Neuronal stem cell (in vitro differentiated cells): ENCODE results near the gene ISYNA1.
A peak's percentile ranks its signal among the peaks of the same experiment; 100 is the strongest.

Source experiments
- DNase-seq: peaks from one replicate; pipeline ENCODE4 v3.0.0-alpha.2; 2013; ENCODE audit warnings: low spot score
- H2AFZ ChIP-seq: one replicate; pipeline ENCODE4 v1.6.1; 2013; ENCODE audit warnings: mild to moderate bottlenecking, low read length, inconsistent platforms
- H2AK5ac ChIP-seq: 2 replicates; pipeline ENCODE4 v1.6.1; 2013; ENCODE audit warnings: low read depth, mild to moderate bottlenecking, inconsistent platforms, low read length, moderate library complexity, mixed read lengths
- H2BK120ac ChIP-seq: 2 replicates; pipeline ENCODE4 v1.6.1; 2013; ENCODE audit warnings: low read depth, mild to moderate bottlenecking, inconsistent platforms, low read length, moderate library complexity, mixed read lengths
- H2BK12ac ChIP-seq: one replicate; pipeline ENCODE4 v1.6.1; 2013; ENCODE audit warnings: low read length, inconsistent platforms
- H2BK15ac ChIP-seq: 2 replicates; pipeline ENCODE4 v1.6.1; 2013; ENCODE audit warnings: mild to moderate bottlenecking, low read length, inconsistent platforms, mixed read lengths
- H2BK5ac ChIP-seq: one replicate; pipeline ENCODE4 v1.6.1; 2013; ENCODE audit warnings: inconsistent platforms, mild to moderate bottlenecking, low read length, moderate library complexity
- H3K14ac ChIP-seq: one replicate; pipeline ENCODE4 v1.6.1; 2013; ENCODE audit warnings: low read length, inconsistent platforms
- H3K18ac ChIP-seq: 2 replicates; pipeline ENCODE4 v1.6.1; 2013; ENCODE audit warnings: low read length, inconsistent platforms
- H3K23ac ChIP-seq: 2 replicates; pipeline ENCODE4 v1.6.1; 2013; ENCODE audit warnings: low read depth, mild to moderate bottlenecking, mixed read lengths, low read length, inconsistent platforms; ENCODE audit not compliant: poor library complexity
- H3K27ac ChIP-seq: replicated peaks from 3 replicates; pipeline ENCODE4 v1.5.1; 2013; ENCODE audit warnings: low read length, inconsistent platforms
- H3K27me3 ChIP-seq, 3 experiments: 2 replicates each; pipeline ENCODE4 v1.6.1; 2013; ENCODE audit warnings: low read length in 3 of 3, mild to moderate bottlenecking in 2 of 3, inconsistent platforms in 1 of 3, low read depth in 1 of 3, mixed read lengths in 1 of 3, moderate library complexity in 1 of 3; ENCODE audit not compliant: control insufficient read depth in 3 of 3, insufficient read depth in 3 of 3
- H3K36me3 ChIP-seq, 2 donors: replicated peaks in 1 of 2; 2 replicates each; pipeline ENCODE4 v1.6.1; 2013; ENCODE audit warnings: low read length in 2 of 2; ENCODE audit not compliant: control insufficient read depth in 2 of 2, insufficient read depth in 2 of 2
- H3K4ac ChIP-seq: 2 replicates; pipeline ENCODE4 v1.6.1; 2013; ENCODE audit warnings: inconsistent platforms, mild to moderate bottlenecking, low read length, moderate library complexity
- H3K4me1 ChIP-seq, 2 donors: 1 replicate in 1 of 2; 2 replicates in 1 of 2; pipeline ENCODE4 v1.6.1; 2013; ENCODE audit warnings: low read length in 2 of 2, low read depth in 1 of 2; ENCODE audit not compliant: control insufficient read depth in 2 of 2, insufficient read depth in 1 of 2
- H3K4me2 ChIP-seq: one replicate; pipeline ENCODE4 v1.6.1; 2013; ENCODE audit warnings: mild to moderate bottlenecking, low read length, inconsistent platforms; ENCODE audit not compliant: insufficient read depth, poor library complexity, severe bottlenecking
- H3K4me3 ChIP-seq, 2 donors: 2 replicates each; pipeline ENCODE4 v1.5.1; 2013; ENCODE audit warnings: low read length in 2 of 2, mild to moderate bottlenecking in 2 of 2, inconsistent platforms in 1 of 2, moderate library complexity in 1 of 2
- H3K79me1 ChIP-seq: one replicate; pipeline ENCODE4 v1.6.1; 2013; ENCODE audit warnings: low read depth, mild to moderate bottlenecking, inconsistent platforms, low read length, moderate library complexity
- H3K9ac ChIP-seq: one replicate; pipeline ENCODE4 v1.6.1; 2013; ENCODE audit warnings: mild to moderate bottlenecking, low read depth, low read length, inconsistent platforms; ENCODE audit not compliant: poor library complexity
- H3K9me3 ChIP-seq, 2 donors: replicated peaks in 1 of 2; 2 replicates each; pipeline versions ENCODE3 to v1.6.1; 2013; ENCODE audit warnings: low read length in 2 of 2, mild to moderate bottlenecking in 2 of 2, inconsistent platforms in 1 of 2, low read depth in 1 of 2, mixed read lengths in 1 of 2, moderate library complexity in 1 of 2; ENCODE audit not compliant: control insufficient read depth in 2 of 2, insufficient read depth in 1 of 2
- H4K8ac ChIP-seq: one replicate; pipeline ENCODE4 v1.6.1; 2013; ENCODE audit warnings: low read depth, mild to moderate bottlenecking, inconsistent platforms, low read length, moderate library complexity
- H4K91ac ChIP-seq: one replicate; pipeline ENCODE4 v1.6.1; 2013; ENCODE audit warnings: low read length, low read depth, mild to moderate bottlenecking, inconsistent platforms; ENCODE audit not compliant: poor library complexity
- WGBS, 2 donors: extraction: QIAGEN DNeasy Blood & Tissue Kit; methylation state at CpG; one replicate each; pipeline ENCODE4 v1.1.7; 2013; ENCODE audit warnings: missing lambda C conversion rate in 2 of 2, mixed read lengths in 1 of 2; ENCODE audit not compliant: insufficient read length in 2 of 2, insufficient replicate concordance in 1 of 2; ENCODE audit errors: extremely low coverage in 2 of 2; 5-methylcytosine and 5-hydroxymethylcytosine counted together

The ISYNA1 gene

GRCh38 chr19:18399008-18399407 lies 38.9 kb downstream of the ISYNA1 start:
- Histone ChIP-seq H2AK5ac (no peak overlapping the region), H3K36me3 (no peaks in the 10 kb centered on the region), H3K4ac (no peak overlapping the region), H3K9ac (no peak overlapping the region), H3K4me3 (no peak overlapping the region), H3K27ac (no peak overlapping the region), H3K14ac (no peak overlapping the region), H2BK120ac (no peak overlapping the region), H3K23ac (no peak overlapping the region), H3K79me1 (no peaks in the 10 kb centered on the region), H3K18ac (no peak overlapping the region), H3K27me3 (peaks cover 0 to 4% (median 3%) of the 10 kb centered on the region in 3 experiments), H4K8ac (no peak overlapping the region), H2BK15ac (no peak overlapping the region), H2AFZ (no peak overlapping the region), H3K4me2 (no peak overlapping the region), H2BK5ac (no peak overlapping the region), H2BK12ac (no peak overlapping the region), H3K4me1 (peaks cover 9 to 22% of the 10 kb centered on the region in 2 donors), H3K9me3 (no peaks in the 10 kb centered on the region), H4K91ac (no peak overlapping the region)
- no peak for DNase-seq
- WGBS, 2 donors: no CpG with 5 or more reads among the region's 6 CpGs

GRCh38 chr19:18397242-18398202 lies 40.4 kb downstream of the ISYNA1 start, which contains the start of gene LRRC25:
LRRC25 (minus strand) TSS chr19:18397622; CDS start chr19:18396963, 659 bp downstream.
- Histone ChIP-seq H2BK15ac (peak within 1 kb of the TSS; percentile 86), H2AK5ac (peak within 1 kb of the TSS; percentile 23), H3K4ac (peak within 1 kb of the TSS; percentile 24), H3K27ac (no peak within 1 kb of the TSS), H3K18ac (peak within 1 kb of the TSS; percentile 79), H3K9me3 (no peaks in the 10 kb centered on the region), H3K14ac (peak within 1 kb of the TSS; percentile 57), H3K4me1 (peaks cover 9 to 20% of the 10 kb centered on the region in 2 donors), H3K27me3 (peaks cover 0 to 4% (median 3%) of the 10 kb centered on the region in 3 experiments), H2BK12ac (peak within 1 kb of the TSS; percentile 43), H2BK5ac (peak within 1 kb of the TSS; percentile 30), H2BK120ac (peak within 1 kb of the TSS; percentile 27), H3K4me3 (peak within 1 kb of the TSS; percentile 4 to 45), H3K4me2 (peak within 1 kb of the TSS; percentile 45), H3K9ac (peak within 1 kb of the TSS; percentile 38), H4K91ac (peak within 1 kb of the TSS; percentile 19), H3K36me3 (no peaks in the 10 kb centered on the region), H4K8ac (no peak within 1 kb of the TSS), H3K23ac (peak within 1 kb of the TSS; percentile 30), H2AFZ (peak within 1 kb of the TSS; percentile 84), H3K79me1 (no peaks in the 10 kb centered on the region)
- WGBS, 2 donors: no CpG with 5 or more reads among the region's 33 CpGs
- DNase-seq: peak; percentile 57

- Histone ChIP-seq H3K23ac (peak overlapping the region; percentile 30), H3K27me3 (peaks cover 0 to 4% (median 3%) of the 10 kb centered on the region in 3 experiments), H3K18ac (peak overlapping the region; percentile 40), H4K8ac (no peak overlapping the region), H3K4me3 (peak overlapping the region in 1 of 2 donors; percentile 45), H3K4me1 (peaks cover 9 to 14% of the 10 kb centered on the region in 2 donors), H3K36me3 (no peaks in the 10 kb centered on the region), H3K9ac (no peak overlapping the region), H3K79me1 (no peaks in the 10 kb centered on the region), H2BK5ac (no peak overlapping the region), H2BK12ac (peak overlapping the region; percentile 95), H2AK5ac (peak overlapping the region; percentile 23), H3K9me3 (no peaks in the 10 kb centered on the region), H3K4ac (no peak overlapping the region), H3K4me2 (no peak overlapping the region), H3K14ac (peak overlapping the region; percentile 57), H2BK120ac (peak overlapping the region; percentile 87), H3K27ac (no peak overlapping the region), H2BK15ac (peak overlapping the region; percentile 59), H2AFZ (peak overlapping the region; percentile 84), H4K91ac (no peak overlapping the region)
- no peak for DNase-seq
- WGBS, 2 donors: no CpG with 5 or more reads among the region's 37 CpGs
Measured at GRCh38 chr19:18396471-18397241, 41.3 kb downstream of the ISYNA1 start.
